ENCODE results near the gene ZNF585A. TPM values are rescaled to one million over a fixed set of nuclear protein-coding genes. Genes with fewer than 3 reads are reported as not detected.

ZNF585A gene
- total RNA-seq, 1 experiment from 2014 or later = 7.5 TPM

GRCh38 chr19:37165635-37166034 is 6.9 kb downstream of the ZNF585A start:
- H3K9me3 Mint-ChIP-seq (ENCODE audit: low read depth, unreplicated experiment) = peaks cover 25% of the 10 kb centered on the region
- no TSS peak for BruUV-seq (replicated peaks)
- H3K36me3 Mint-ChIP-seq (ENCODE audit: insufficient read depth, unreplicated experiment) = peaks cover 36% of the 10 kb centered on the region
- intact Hi-C loops (cut with micrococcal nuclease; ENCODE audit: unreplicated experiment) = no loop called here
- no peak overlapping the region for H3K4me3 Mint-ChIP-seq (ENCODE audit: low read depth, unreplicated experiment)
- CTCF ChIA-PET = no interaction called here
- no peak for TF ChIP-seq CTCF (IDR thresholded peaks at IDR 0.05; ENCODE audit: unreplicated experiment)
- H3K27me3 Mint-ChIP-seq (ENCODE audit: unreplicated experiment) = no peaks in the 10 kb centered on the region
- no peaks in the 10 kb centered on the region for H3K4me1 Mint-ChIP-seq (ENCODE audit: low read depth, unreplicated experiment)
- DNase-seq = no peak
- H3K27ac Mint-ChIP-seq (ENCODE audit: unreplicated experiment) = no peak overlapping the region

- CTCF ChIA-PET = no interaction called here
- Mint-ChIP-seq H3K4me1 (ENCODE audit: low read depth, unreplicated experiment) (no peaks in the 10 kb centered on the region), H3K9me3 (ENCODE audit: low read depth, unreplicated experiment) (peaks cover 23% of the 10 kb centered on the region), H3K36me3 (ENCODE audit: insufficient read depth, unreplicated experiment) (no peaks in the 10 kb centered on the region), H3K27ac (ENCODE audit: unreplicated experiment) (no peak overlapping the region), H3K4me3 (ENCODE audit: low read depth, unreplicated experiment) (no peak overlapping the region), H3K27me3 (ENCODE audit: unreplicated experiment) (no peaks in the 10 kb centered on the region)
- no TSS peak for BruUV-seq (replicated peaks)
- TF ChIP-seq CTCF (IDR thresholded peaks at IDR 0.05; ENCODE audit: unreplicated experiment) = no peak
- no peak for DNase-seq
- intact Hi-C loops (cut with micrococcal nuclease; ENCODE audit: unreplicated experiment) = no loop called here
These were observed 12.3 kb downstream of the ZNF585A start for GRCh38 chr19:37160153-37160552.

GRCh38 chr19:37148214-37148613 is 24.3 kb downstream of the ZNF585A start:
- H3K27me3 Mint-ChIP-seq (ENCODE audit: unreplicated experiment) = no peaks in the 10 kb centered on the region
- DNase-seq = no peak
- intact Hi-C loops (cut with micrococcal nuclease; ENCODE audit: unreplicated experiment) = no loop called here
- no peaks in the 10 kb centered on the region for H3K36me3 Mint-ChIP-seq (ENCODE audit: insufficient read depth, unreplicated experiment)
- peaks cover 20% of the 10 kb centered on the region for H3K9me3 Mint-ChIP-seq (ENCODE audit: low read depth, unreplicated experiment)
- no peak for TF ChIP-seq CTCF (IDR thresholded peaks at IDR 0.05; ENCODE audit: unreplicated experiment)
- CTCF ChIA-PET = no interaction called here
- no TSS peak for BruUV-seq (replicated peaks)
- no peak overlapping the region for H3K27ac Mint-ChIP-seq (ENCODE audit: unreplicated experiment)
- no peaks in the 10 kb centered on the region for H3K4me1 Mint-ChIP-seq (ENCODE audit: low read depth, unreplicated experiment)
- no peak overlapping the region for H3K4me3 Mint-ChIP-seq (ENCODE audit: low read depth, unreplicated experiment)

GRCh38 chr19:37136111-37136510 is 36.4 kb downstream of the ZNF585A start:
- peaks cover 5% of the 10 kb centered on the region for H3K36me3 Mint-ChIP-seq (ENCODE audit: insufficient read depth, unreplicated experiment)
- no peak overlapping the region for H3K27ac Mint-ChIP-seq (ENCODE audit: unreplicated experiment)
- H3K27me3 Mint-ChIP-seq (ENCODE audit: unreplicated experiment) = no peaks in the 10 kb centered on the region
- no peak for DNase-seq
- no peak for TF ChIP-seq CTCF (IDR thresholded peaks at IDR 0.05; ENCODE audit: unreplicated experiment)
- H3K4me1 Mint-ChIP-seq (ENCODE audit: low read depth, unreplicated experiment) = no peaks in the 10 kb centered on the region
- CTCF ChIA-PET = no interaction called here
- intact Hi-C loops (cut with micrococcal nuclease; ENCODE audit: unreplicated experiment) = no loop called here
- BruUV-seq (replicated peaks) = no TSS peak
- peaks cover 37% of the 10 kb centered on the region for H3K9me3 Mint-ChIP-seq (ENCODE audit: low read depth, unreplicated experiment)
- no peak overlapping the region for H3K4me3 Mint-ChIP-seq (ENCODE audit: low read depth, unreplicated experiment)

- intact Hi-C loops (cut with micrococcal nuclease; ENCODE audit: unreplicated experiment) = no loop called here
- Mint-ChIP-seq H3K27me3 (ENCODE audit: unreplicated experiment) (no peaks in the 10 kb centered on the region), H3K4me3 (ENCODE audit: low read depth, unreplicated experiment) (no peak overlapping the region), H3K27ac (ENCODE audit: unreplicated experiment) (no peak overlapping the region), H3K4me1 (ENCODE audit: low read depth, unreplicated experiment) (no peaks in the 10 kb centered on the region), H3K9me3 (ENCODE audit: low read depth, unreplicated experiment) (peaks cover 34% of the 10 kb centered on the region), H3K36me3 (ENCODE audit: insufficient read depth, unreplicated experiment) (peaks cover 5% of the 10 kb centered on the region)
- no TSS peak for BruUV-seq (replicated peaks)
- CTCF ChIA-PET = no interaction called here
- no peak for TF ChIP-seq CTCF (IDR thresholded peaks at IDR 0.05; ENCODE audit: unreplicated experiment)
- no peak for DNase-seq
These were observed 43.7 kb downstream of the ZNF585A start for GRCh38 chr19:37128821-37129177.

Measured in Calu3 (cell line).